ENCODE data around the gene HPDL.

DNA sequence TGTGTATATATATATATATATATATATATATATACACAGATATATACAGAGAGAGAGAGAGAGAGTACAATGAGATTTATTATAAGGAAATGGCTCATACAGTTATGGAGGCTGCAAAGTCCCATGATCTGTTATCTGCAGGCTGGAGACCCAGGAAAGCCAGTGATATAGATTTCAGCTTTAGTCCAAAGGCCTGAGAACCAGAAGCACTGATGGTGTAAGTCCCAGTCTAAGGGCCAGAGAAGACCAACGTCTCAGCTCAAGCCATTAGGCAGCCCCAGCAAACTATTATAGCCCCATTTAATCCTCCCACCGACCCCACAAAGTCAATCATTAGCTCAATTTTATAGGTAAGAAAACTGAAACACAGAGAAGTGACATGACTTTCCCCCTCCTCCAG lies 35.0 kb upstream of the HPDL start:
- TF ChIP-seq, protein P1, sequence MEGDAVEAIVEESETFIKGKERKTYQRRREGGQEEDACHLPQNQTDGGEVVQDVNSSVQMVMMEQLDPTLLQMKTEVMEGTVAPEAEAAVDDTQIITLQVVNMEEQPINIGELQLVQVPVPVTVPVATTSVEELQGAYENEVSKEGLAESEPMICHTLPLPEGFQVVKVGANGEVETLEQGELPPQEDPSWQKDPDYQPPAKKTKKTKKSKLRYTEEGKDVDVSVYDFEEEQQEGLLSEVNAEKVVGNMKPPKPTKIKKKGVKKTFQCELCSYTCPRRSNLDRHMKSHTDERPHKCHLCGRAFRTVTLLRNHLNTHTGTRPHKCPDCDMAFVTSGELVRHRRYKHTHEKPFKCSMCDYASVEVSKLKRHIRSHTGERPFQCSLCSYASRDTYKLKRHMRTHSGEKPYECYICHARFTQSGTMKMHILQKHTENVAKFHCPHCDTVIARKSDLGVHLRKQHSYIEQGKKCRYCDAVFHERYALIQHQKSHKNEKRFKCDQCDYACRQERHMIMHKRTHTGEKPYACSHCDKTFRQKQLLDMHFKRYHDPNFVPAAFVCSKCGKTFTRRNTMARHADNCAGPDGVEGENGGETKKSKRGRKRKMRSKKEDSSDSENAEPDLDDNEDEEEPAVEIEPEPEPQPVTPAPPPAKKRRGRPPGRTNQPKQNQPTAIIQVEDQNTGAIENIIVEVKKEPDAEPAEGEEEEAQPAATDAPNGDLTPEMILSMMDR (IDR thresholded peaks at IDR 0.05), result no peak
- no peak for TF ChIP-seq POLR2A (IDR thresholded peaks at IDR 0.05)

Measured in heart left ventricle (tissue), 13 donors.